Measurements from ENCODE around the gene MAGOH. TPM values are rescaled to one million over a fixed set of nuclear protein-coding genes. Genes with fewer than 3 reads are reported as not detected.

The MAGOH gene
- total RNA-seq, 1 experiment from 2014 or later = 77.0 TPM

GRCh38 chr1:53244141-53244540 lies 5.8 kb upstream of the MAGOH start:
- 0 out of 2 replicates have a peak, but pooled peaks cover 3% of the 10 kb centered on the region for H3K4me1 ChIP-seq
- no peak overlapping the region for H3K4me3 Mint-ChIP-seq (ENCODE audit: unreplicated experiment)
- H3K36me3 Mint-ChIP-seq (ENCODE audit: insufficient read depth, unreplicated experiment) = peaks cover 5% of the 10 kb centered on the region
- TF ChIP-seq CTCF (IDR thresholded peaks at IDR 0.05; ENCODE audit: insufficient read depth in 1 of 2, low read depth in 1 of 2, low read length in 1 of 2, severe bottlenecking in 1 of 2, unreplicated experiment in 1 of 2) = no peak
- POLR2A ChIA-PET = no interaction called here
- H3K9me3 Mint-ChIP-seq (ENCODE audit: unreplicated experiment) = no peaks in the 10 kb centered on the region
- H3K27ac Mint-ChIP-seq (ENCODE audit: unreplicated experiment) = no peak overlapping the region
- no peaks in the 10 kb centered on the region for H3K9me3 ChIP-seq
- no TSS peak for BruUV-seq (replicated peaks)
- CTCF ChIA-PET = interaction anchor here (0.6 kb wide), 1 partner anchor 22 kb away, joined by 3 read pairs; no protein-coding TSS in a partner anchor
- intact Hi-C loops (cut with micrococcal nuclease; ENCODE audit: unreplicated experiment) = no loop called here
- no peak overlapping the region for H3K4me3 ChIP-seq (ENCODE audit: low read depth, low read length)
- H3K27me3 Mint-ChIP-seq (ENCODE audit: insufficient read depth, unreplicated experiment) = peaks cover 7% of the 10 kb centered on the region
- no peaks in the 10 kb centered on the region for H3K27me3 ChIP-seq (replicated peaks; ENCODE audit: control insufficient read depth, insufficient read depth, low read length)
- DNase-seq = no peak
- no peaks in the 10 kb centered on the region for H3K36me3 ChIP-seq (ENCODE audit: control insufficient read depth, insufficient read depth, low read length)
- H3K4me1 Mint-ChIP-seq (ENCODE audit: low read depth, unreplicated experiment) = no peaks in the 10 kb centered on the region

- no peaks in the 10 kb centered on the region for H3K9me3 ChIP-seq
- no peaks in the 10 kb centered on the region for H3K27me3 ChIP-seq (replicated peaks; ENCODE audit: control insufficient read depth, insufficient read depth, low read length)
- Mint-ChIP-seq H3K27me3 (ENCODE audit: insufficient read depth, unreplicated experiment) (peaks cover 7% of the 10 kb centered on the region), H3K4me3 (ENCODE audit: unreplicated experiment) (no peak overlapping the region), H3K9me3 (ENCODE audit: unreplicated experiment) (no peaks in the 10 kb centered on the region), H3K4me1 (ENCODE audit: low read depth, unreplicated experiment) (peaks cover 6% of the 10 kb centered on the region), H3K27ac (ENCODE audit: unreplicated experiment) (no peak overlapping the region), H3K36me3 (ENCODE audit: insufficient read depth, unreplicated experiment) (peaks cover 16% of the 10 kb centered on the region)
- intact Hi-C loops (cut with micrococcal nuclease; ENCODE audit: unreplicated experiment) = no loop called here
- no peak overlapping the region for H3K4me3 ChIP-seq (ENCODE audit: low read depth, low read length)
- 0 out of 2 replicates have a peak, but pooled peaks cover 6% of the 10 kb centered on the region for H3K4me1 ChIP-seq
- ChIA-PET CTCF (no interaction called here), POLR2A (no interaction called here)
- H3K36me3 ChIP-seq (ENCODE audit: control insufficient read depth, insufficient read depth, low read length) = no peaks in the 10 kb centered on the region
- no peak for DNase-seq
- TF ChIP-seq CTCF (IDR thresholded peaks at IDR 0.05; ENCODE audit: insufficient read depth in 1 of 2, low read depth in 1 of 2, low read length in 1 of 2, severe bottlenecking in 1 of 2, unreplicated experiment in 1 of 2) = no peak
- BruUV-seq (replicated peaks) = no TSS peak
These were observed 4.1 kb upstream of the MAGOH start for GRCh38 chr1:53242381-53242780.

- no TSS peak for BruUV-seq (replicated peaks)
- no peak overlapping the region for H3K4me3 ChIP-seq (ENCODE audit: low read depth, low read length)
- no peak for DNase-seq
- CTCF ChIA-PET = no interaction called here
- Mint-ChIP-seq H3K4me3 (ENCODE audit: unreplicated experiment) (no peak overlapping the region), H3K36me3 (ENCODE audit: insufficient read depth, unreplicated experiment) (peaks cover 17% of the 10 kb centered on the region), H3K9me3 (ENCODE audit: unreplicated experiment) (no peaks in the 10 kb centered on the region), H3K27ac (ENCODE audit: unreplicated experiment) (no peak overlapping the region), H3K4me1 (ENCODE audit: low read depth, unreplicated experiment) (peaks cover 8% of the 10 kb centered on the region), H3K27me3 (ENCODE audit: insufficient read depth, unreplicated experiment) (peaks cover 7% of the 10 kb centered on the region)
- H3K27me3 ChIP-seq (replicated peaks; ENCODE audit: control insufficient read depth, insufficient read depth, low read length) = no peaks in the 10 kb centered on the region
- POLR2A ChIA-PET = no interaction called here
- TF ChIP-seq CTCF (IDR thresholded peaks at IDR 0.05; ENCODE audit: insufficient read depth in 1 of 2, low read depth in 1 of 2, low read length in 1 of 2, severe bottlenecking in 1 of 2, unreplicated experiment in 1 of 2) = no peak
- 0 out of 2 replicates have a peak, but pooled peaks cover 6% of the 10 kb centered on the region for H3K4me1 ChIP-seq
- intact Hi-C loops (cut with micrococcal nuclease; ENCODE audit: unreplicated experiment) = no loop called here
- H3K9me3 ChIP-seq = no peaks in the 10 kb centered on the region
- H3K36me3 ChIP-seq (ENCODE audit: control insufficient read depth, insufficient read depth, low read length) = no peaks in the 10 kb centered on the region
These were observed 3.5 kb upstream of the MAGOH start for GRCh38 chr1:53241828-53242227.
